A673 (cell line): Measurements from ENCODE around the gene FOXJ1. TPM values are rescaled to one million over a fixed set of nuclear protein-coding genes. Genes with fewer than 3 reads are reported as not detected.
A peak's percentile ranks its signal among the peaks of the same experiment; 100 is the strongest.

Experiments
- BruUV-seq: library from RNA; stranded (reverse); fragments of 400-500 nt; replicated peaks from 2 replicates; lab custom pipeline; 2021; lab: Mats Ljungman, UMichigan
- CTCF ChIA-PET: fragments of 300-600 bp; sonication (Branson Sonifier 250); formaldehyde crosslinking; loops from one replicate; lab custom pipeline; 2022; ENCODE audit warnings: antibody characterized with exemption; lab: Charles Lee
- POLR2A ChIA-PET: fragments of 300-600 bp; sonication (Branson Sonifier 250); formaldehyde crosslinking; loops from one replicate; lab custom pipeline; 2022; ENCODE audit warnings: antibody characterized with exemption; ENCODE audit not compliant: low non-redundant PET; lab: Charles Lee
- DNase-seq: peaks from one replicate; pipeline ENCODE4 v3.0.0-alpha.2; 2015; ENCODE audit warnings: low spot score
- H3K27ac ChIP-seq: fragments of 200-600 bp; sonication (generic); 2 replicates; pipeline ENCODE4 v1.5.1; 2016; ENCODE audit warnings: mixed run types, low read depth, mild to moderate bottlenecking, mixed read lengths, antibody characterized with exemption, low read length; ENCODE audit not compliant: poor library complexity, severe bottlenecking
- H3K27me3 ChIP-seq: fragments of 200-600 bp; sonication (generic); replicated peaks from 2 replicates; pipeline ENCODE4 v1.6.1; 2017; ENCODE audit warnings: mixed run types, low read depth, mild to moderate bottlenecking, mixed read lengths, antibody characterized with exemption, low read length; ENCODE audit not compliant: insufficient read depth, poor library complexity
- H3K36me3 ChIP-seq: fragments of 200-600 bp; sonication (generic); 2 replicates; pipeline ENCODE4 v1.6.1; 2016; ENCODE audit warnings: mixed run types, mild to moderate bottlenecking, mixed read lengths, antibody characterized with exemption, low read length; ENCODE audit not compliant: insufficient read depth, poor library complexity, severe bottlenecking
- H3K4me1 ChIP-seq: fragments of 200-600 bp; sonication (generic); 2 replicates; pipeline ENCODE4 v1.6.1; 2017; ENCODE audit warnings: mixed run types, mild to moderate bottlenecking, mixed read lengths, antibody characterized with exemption, low read length; ENCODE audit not compliant: insufficient read depth, poor library complexity, severe bottlenecking
- H3K4me3 ChIP-seq: fragments of 200-600 bp; sonication (generic); 2 replicates; pipeline ENCODE4 v1.5.1; 2016; ENCODE audit warnings: low read depth, mixed run types, mild to moderate bottlenecking, mixed read lengths, low read length; ENCODE audit not compliant: poor library complexity, severe bottlenecking
- H3K9me3 ChIP-seq: fragments of 200-600 bp; sonication (generic); 2 replicates; pipeline ENCODE4 v1.6.1; 2016; ENCODE audit warnings: mixed run types, low read depth, mild to moderate bottlenecking, mixed read lengths, antibody characterized with exemption, low read length; ENCODE audit not compliant: poor library complexity, severe bottlenecking
- EZH2 ChIP-seq: fragments of 200-600 bp; sonication (generic); IDR thresholded peaks from 2 replicates; pipeline ENCODE4 v1.6.1; 2017; ENCODE audit warnings: borderline replicate concordance, low read depth, mild to moderate bottlenecking, mixed read lengths, antibody characterized with exemption, low read length; ENCODE audit not compliant: poor library complexity, severe bottlenecking
- intact Hi-C: fragments of 100-400 bp; cut with micrococcal nuclease; formaldehyde crosslinking; loops from one replicate; pipeline ENCODE4 v1.10.0; 2022; ENCODE audit not compliant: unreplicated experiment
- total RNA-seq: library from RNA; stranded (reverse); gene quantifications from 2 replicates; pipeline ENCODE4 v1.2.3, GENCODE V29; 2021
- TF ChIP-seq, protein P1 (sequence below): fragments of 300-800, 200-600 bp; sonication (generic); conservative IDR thresholded peaks from 2 replicates; pipeline ENCODE4 v1.5.1; 2017; ENCODE audit warnings: low read depth, mild to moderate bottlenecking, antibody characterized with exemption, low read length, moderate library complexity, mixed read lengths

The FOXJ1 gene
- total RNA-seq, 1 experiment from 2014 or later: 0.17 TPM

DNA sequence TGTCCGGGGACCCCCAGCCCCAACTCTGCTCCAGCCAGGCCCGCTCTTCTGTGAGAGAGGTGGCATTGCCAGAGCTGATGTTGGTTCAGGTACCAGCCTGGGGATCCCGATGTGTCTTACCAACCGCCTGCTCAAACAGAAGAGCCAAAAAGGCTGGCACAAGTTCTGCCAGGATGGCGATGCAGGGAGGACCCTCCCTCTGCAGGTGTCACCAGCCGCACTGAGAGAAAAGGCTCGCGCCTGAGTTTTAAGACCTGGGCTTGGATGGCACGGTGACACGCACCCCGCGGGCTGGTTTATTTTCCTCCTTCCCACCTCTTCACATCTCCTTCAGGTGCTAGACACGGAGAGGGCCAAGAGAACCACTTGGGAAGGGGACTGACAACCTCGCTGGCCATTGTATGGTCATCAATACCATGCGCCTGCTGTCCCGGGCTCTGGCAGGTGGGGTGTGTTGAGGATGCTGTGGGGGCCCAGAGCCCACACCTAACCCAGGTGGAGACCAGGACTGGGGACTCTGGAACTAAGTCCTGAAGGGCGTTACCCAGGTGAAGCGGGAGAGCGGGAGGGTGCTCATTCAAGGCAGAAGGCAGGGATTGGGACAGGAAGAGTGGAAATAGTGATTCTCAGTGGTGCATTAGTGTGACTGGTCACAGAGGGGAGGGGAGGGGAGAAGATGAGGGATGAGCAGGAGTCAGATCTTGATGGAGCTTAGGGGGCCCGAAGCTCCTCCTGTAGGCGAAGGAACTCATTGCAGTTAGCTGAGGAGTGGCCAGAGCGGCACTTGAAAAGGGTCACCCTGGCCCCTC is 16.3 kb downstream of the FOXJ1 start:
- no TSS peak for BruUV-seq

DNA sequence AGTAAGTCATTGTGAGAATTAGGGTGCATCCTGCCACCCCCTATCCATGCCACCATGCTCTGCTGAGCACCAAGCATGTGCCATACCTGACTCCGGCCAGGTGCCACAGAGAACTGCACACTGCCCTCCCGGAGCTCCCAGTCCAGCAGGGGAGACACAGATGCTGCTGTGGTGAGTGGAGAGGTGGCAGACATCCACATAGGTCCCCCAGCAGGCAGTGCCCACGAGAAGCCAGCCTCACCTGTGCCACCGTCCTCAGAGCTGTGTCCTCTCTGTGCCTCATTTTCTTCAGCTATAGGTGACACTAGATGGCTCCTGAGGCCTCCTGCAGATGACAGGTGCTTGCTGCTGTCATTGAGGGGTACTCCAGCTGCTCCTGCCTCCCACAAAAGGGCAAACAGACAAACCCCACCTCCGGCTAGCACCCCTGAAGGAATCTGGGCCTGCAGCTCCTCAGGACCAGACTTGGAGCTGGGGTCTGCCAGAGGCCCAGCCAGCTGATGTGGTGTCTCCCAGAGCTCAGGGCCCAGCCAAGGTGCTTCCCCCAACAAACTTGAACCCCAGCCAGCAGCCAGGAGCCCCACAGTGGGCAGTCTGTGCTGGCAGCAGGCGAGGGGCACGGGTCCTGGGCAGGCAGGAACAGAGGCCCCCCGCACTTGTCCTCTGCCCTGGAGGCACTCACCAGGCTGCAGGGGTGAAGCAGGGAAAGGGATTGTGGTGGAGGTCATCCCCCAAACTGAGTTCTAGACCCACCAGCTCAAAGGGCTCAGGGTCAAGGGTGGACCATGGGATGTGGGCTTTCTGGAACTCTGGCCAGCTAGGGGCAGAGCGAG is 17.1 kb downstream of the FOXJ1 start:
- intact Hi-C loops: no loop called here
- TF ChIP-seq, protein P1, sequence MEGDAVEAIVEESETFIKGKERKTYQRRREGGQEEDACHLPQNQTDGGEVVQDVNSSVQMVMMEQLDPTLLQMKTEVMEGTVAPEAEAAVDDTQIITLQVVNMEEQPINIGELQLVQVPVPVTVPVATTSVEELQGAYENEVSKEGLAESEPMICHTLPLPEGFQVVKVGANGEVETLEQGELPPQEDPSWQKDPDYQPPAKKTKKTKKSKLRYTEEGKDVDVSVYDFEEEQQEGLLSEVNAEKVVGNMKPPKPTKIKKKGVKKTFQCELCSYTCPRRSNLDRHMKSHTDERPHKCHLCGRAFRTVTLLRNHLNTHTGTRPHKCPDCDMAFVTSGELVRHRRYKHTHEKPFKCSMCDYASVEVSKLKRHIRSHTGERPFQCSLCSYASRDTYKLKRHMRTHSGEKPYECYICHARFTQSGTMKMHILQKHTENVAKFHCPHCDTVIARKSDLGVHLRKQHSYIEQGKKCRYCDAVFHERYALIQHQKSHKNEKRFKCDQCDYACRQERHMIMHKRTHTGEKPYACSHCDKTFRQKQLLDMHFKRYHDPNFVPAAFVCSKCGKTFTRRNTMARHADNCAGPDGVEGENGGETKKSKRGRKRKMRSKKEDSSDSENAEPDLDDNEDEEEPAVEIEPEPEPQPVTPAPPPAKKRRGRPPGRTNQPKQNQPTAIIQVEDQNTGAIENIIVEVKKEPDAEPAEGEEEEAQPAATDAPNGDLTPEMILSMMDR: no peak
- TF ChIP-seq EZH2: no peak
- BruUV-seq: no TSS peak
- Histone ChIP-seq H3K4me1 (no peaks in the 10 kb centered on the region), H3K27me3 (no peaks in the 10 kb centered on the region), H3K27ac (no peak overlapping the region), H3K4me3 (no peak overlapping the region), H3K36me3 (no peaks in the 10 kb centered on the region), H3K9me3 (no peaks in the 10 kb centered on the region)
- no peak for DNase-seq
- CTCF ChIA-PET: interaction anchor here (0.6 to 1.7 kb wide), 3 partner anchors 24 to 58 kb away, joined by 3 to 10 read pairs (median 4); no protein-coding TSS in a partner anchor
- POLR2A ChIA-PET: no interaction called here

More for the DNA sequence above, 16.3 kb downstream of the FOXJ1 start:
- no peak for TF ChIP-seq EZH2
- TF ChIP-seq, protein P1: peak; percentile 47; the same call in 1 of the 2 replicates
- Histone ChIP-seq H3K4me1 (no peaks in the 10 kb centered on the region), H3K27ac (no peak overlapping the region), H3K4me3 (no peak overlapping the region), H3K36me3 (no peaks in the 10 kb centered on the region), H3K9me3 (no peaks in the 10 kb centered on the region), H3K27me3 (no peaks in the 10 kb centered on the region)
- ChIA-PET POLR2A (no interaction called here), CTCF (interaction anchor here (0.6 to 1.7 kb wide), 4 partner anchors 24 to 124 kb away, joined by 3 to 6 read pairs (median 4); partner anchors contain the start of gene CDK3)
- peak; percentile 56 for DNase-seq
- intact Hi-C loops: no loop called here

- H3K27ac ChIP-seq: no peak overlapping the region
- ChIA-PET POLR2A (no interaction called here), CTCF (interaction anchor here (1.6 kb wide), 1 partner anchor 59 kb away, joined by 10 read pairs; no protein-coding TSS in a partner anchor)
- no peaks in the 10 kb centered on the region for H3K9me3 ChIP-seq
- TF ChIP-seq EZH2: no peak
- TF ChIP-seq, protein P1: no peak
- no peaks in the 10 kb centered on the region for H3K27me3 ChIP-seq
- no peak overlapping the region for H3K4me3 ChIP-seq
- intact Hi-C loops: no loop called here
- no peaks in the 10 kb centered on the region for H3K4me1 ChIP-seq
- DNase-seq: no peak
- no peaks in the 10 kb centered on the region for H3K36me3 ChIP-seq
- no TSS peak for BruUV-seq
Observed at GRCh38 chr17:76123191-76123499, 17.9 kb downstream of the FOXJ1 start.
